Limb (tissue), 2 donors: ENCODE data around the gene USP35.
"Not testable (repeated sequence)": the region's sequence is repeated elsewhere in the genome, so short reads cannot be mapped to it uniquely, and the experiment has no call there.

Source experiments
- DNase-seq, 2 donors: peaks; one replicate each; pipeline ENCODE4 v3.0.0-alpha.2; 2016; ENCODE audit errors: extremely low spot score in 2 of 2

USP35 gene

GRCh38 chr11:78230161-78230877 lies 41.6 kb downstream of the USP35 start:
- DNase-seq = no peak

- DNase-seq = peak in 1 of 2 donors; percentile 7
Observed at GRCh38 chr11:78231962-78232501, 43.3 kb downstream of the USP35 start.

GRCh38 chr11:78233046-78233445 lies 44.3 kb downstream of the USP35 start:
- not testable (repeated sequence) for DNase-seq

GRCh38 chr11:78234006-78234405 lies 45.3 kb downstream of the USP35 start:
- DNase-seq = no peak

- DNase-seq = no peak
Observed at GRCh38 chr11:78237293-78238046, 48.8 kb downstream of the USP35 start.

GRCh38 chr11:78239781-78240180 lies 51.1 kb downstream of the USP35 start:
- DNase-seq = no peak

- no peak for DNase-seq
Observed at GRCh38 chr11:78241475-78241874, 52.8 kb downstream of the USP35 start.

GRCh38 chr11:78244080-78244479 lies 55.4 kb downstream of the USP35 start:
- no peak for DNase-seq

- DNase-seq = no peak
Observed at GRCh38 chr11:78244546-78245255, 56.0 kb downstream of the USP35 start.

GRCh38 chr11:78248191-78248590 lies 59.5 kb downstream of the USP35 start:
- DNase-seq = no peak

GRCh38 chr11:78248903-78249302 lies 60.2 kb downstream of the USP35 start:
- no peak for DNase-seq

- no peak for DNase-seq
Observed at GRCh38 chr11:78250099-78250498, 61.4 kb downstream of the USP35 start.

- peak in 1 of 2 donors; percentile 32 for DNase-seq
Observed at GRCh38 chr11:78251083-78251775, 62.5 kb downstream of the USP35 start.

GRCh38 chr11:78253797-78254196 lies 65.1 kb downstream of the USP35 start:
- DNase-seq = no peak

- no peak for DNase-seq
Observed at GRCh38 chr11:78254268-78254667, 65.5 kb downstream of the USP35 start.

GRCh38 chr11:78255919-78256318 lies 67.2 kb downstream of the USP35 start:
- DNase-seq = no peak

GRCh38 chr11:78256962-78257361 lies 68.2 kb downstream of the USP35 start:
- DNase-seq = no peak

- DNase-seq = no peak
Observed at GRCh38 chr11:78257654-78258053, 68.9 kb downstream of the USP35 start.

- no peak for DNase-seq
Observed at GRCh38 chr11:78259777-78260487, 71.2 kb downstream of the USP35 start.

- no peak for DNase-seq
Observed at GRCh38 chr11:78261367-78261766, 72.6 kb downstream of the USP35 start.

GRCh38 chr11:78261828-78262227 lies 73.1 kb downstream of the USP35 start:
- DNase-seq = no peak
